SIG-M5 treated with dmso at 0.1 percent for 504 hours (cell line): ENCODE measurements around the gene AMPD3.

Experiments
- DNase-seq: peaks from one replicate; lab custom pipeline; 2025; ENCODE audit not compliant: unreplicated experiment; lab: John Stamatoyannopoulos, UW

Gene AMPD3

GRCh38 chr11:10486161-10486840 lies 31.2 kb downstream of the AMPD3 start:
- no peak for DNase-seq

- no peak for DNase-seq
Observed at GRCh38 chr11:10487002-10487647, 32.1 kb downstream of the AMPD3 start.

GRCh38 chr11:10488121-10488933 lies 33.3 kb downstream of the AMPD3 start:
- DNase-seq = no peak

- DNase-seq = no peak
Observed at GRCh38 chr11:10488934-10489691, 34.0 kb downstream of the AMPD3 start.

- no peak for DNase-seq
Observed at GRCh38 chr11:10490032-10490397, 35.0 kb downstream of the AMPD3 start.

GRCh38 chr11:10490398-10491241 lies 35.6 kb downstream of the AMPD3 start:
- no peak for DNase-seq

GRCh38 chr11:10492084-10492483 lies 37.0 kb downstream of the AMPD3 start:
- no peak for DNase-seq

GRCh38 chr11:10493041-10493663 lies 38.1 kb downstream of the AMPD3 start:
- no peak for DNase-seq

GRCh38 chr11:10494636-10495463 lies 39.8 kb downstream of the AMPD3 start:
- no peak for DNase-seq

GRCh38 chr11:10495464-10495786 lies 40.4 kb downstream of the AMPD3 start:
- DNase-seq = no peak

- DNase-seq = no peak
Observed at GRCh38 chr11:10496296-10496936, 41.4 kb downstream of the AMPD3 start.

GRCh38 chr11:10497371-10498021 lies 42.4 kb downstream of the AMPD3 start:
- no peak for DNase-seq

GRCh38 chr11:10498022-10498400 lies 42.9 kb downstream of the AMPD3 start:
- no peak for DNase-seq

GRCh38 chr11:10498426-10499250 lies 43.6 kb downstream of the AMPD3 start:
- DNase-seq = no peak

GRCh38 chr11:10499452-10499851 lies 44.4 kb downstream of the AMPD3 start:
- DNase-seq = no peak

- no peak for DNase-seq
Observed at GRCh38 chr11:10499874-10500601, 45.0 kb downstream of the AMPD3 start.
